Uterus (tissue), 4 donors: Measurements from ENCODE around the gene PAGE3. TPM values are rescaled to one million over a fixed set of nuclear protein-coding genes. Genes with fewer than 3 reads are reported as not detected.

Experiments used
- DNase-seq, 2 donors: peaks; one replicate each; pipeline ENCODE4 v3.0.0-alpha.2; 2019 to 2020
- H3K27ac ChIP-seq, 2 donors: fragments of 200-600 bp; sonication (generic); 1 replicate in 1 of 2; 2 replicates in 1 of 2; pipeline ENCODE4 v1.5.1; 2016 to 2018
- H3K27me3 ChIP-seq, 2 donors: fragments of 200-600 bp; sonication (generic); one replicate each; pipeline ENCODE4 v1.5.1; 2018 to 2019; ENCODE audit warnings: control low read depth in 1 of 2
- H3K36me3 ChIP-seq, 2 donors: fragments of 200-600 bp; sonication (generic); one replicate each; pipeline ENCODE4 v1.5.1; 2019; ENCODE audit warnings: control low read depth in 1 of 2
- H3K4me1 ChIP-seq, 2 donors: fragments of 200-600 bp; sonication (generic); one replicate each; pipeline ENCODE4 v1.5.1; 2018 to 2019; ENCODE audit warnings: control low read depth in 1 of 2
- H3K4me3 ChIP-seq, 2 donors: fragments of 200-600 bp; sonication (generic); 1 replicate in 1 of 2; 2 replicates in 1 of 2; pipeline ENCODE4 v1.5.1; 2018 to 2019; ENCODE audit warnings: mild to moderate bottlenecking in 1 of 2
- H3K9me3 ChIP-seq, 2 donors: fragments of 200-600 bp; sonication (generic); one replicate each; pipeline ENCODE4 v1.5.1; 2019; ENCODE audit warnings: control low read depth in 1 of 2
- POLR2A ChIP-seq, 2 donors: fragments of 450-650 bp; IDR thresholded peaks; one replicate each; pipeline ENCODE4 v1.6.1; 2016; ENCODE audit warnings: antibody characterized with exemption in 2 of 2, mild to moderate bottlenecking in 1 of 2, moderate library complexity in 1 of 2
- intact Hi-C: fragments of 100-400 bp; cut with DNase I; formaldehyde crosslinking; loops from one replicate; pipeline ENCODE4 v1.15.1; 2023; ENCODE audit warnings: low total_unique reads
- total RNA-seq, 4 donors: library from RNA; depleted of rRNA in 3 of 4; stranded (reverse); fragments of >200 nt in 3 of 4; gene quantifications; one replicate each; pipeline versions ENCODE4 v1.1.0 to v1.2.4, GENCODE V29; 2014 to 2023
- TF ChIP-seq, protein P1 (sequence below), 4 experiments: fragments of 200-600 bp in 2 of 4; fragments of 450-650 bp in 2 of 4; sonication (generic) in 2 of 4; IDR thresholded peaks; one replicate each; pipeline ENCODE4 v1.5.1; 2016 to 2019; ENCODE audit warnings: antibody characterized with exemption in 4 of 4, mild to moderate bottlenecking in 2 of 4, moderate library complexity in 1 of 4
- donor health status: DM: yes; HTN: yes; CAD: no.

Gene PAGE3
- total RNA-seq, 4 donors from 2014 or later: not detected

DNA sequence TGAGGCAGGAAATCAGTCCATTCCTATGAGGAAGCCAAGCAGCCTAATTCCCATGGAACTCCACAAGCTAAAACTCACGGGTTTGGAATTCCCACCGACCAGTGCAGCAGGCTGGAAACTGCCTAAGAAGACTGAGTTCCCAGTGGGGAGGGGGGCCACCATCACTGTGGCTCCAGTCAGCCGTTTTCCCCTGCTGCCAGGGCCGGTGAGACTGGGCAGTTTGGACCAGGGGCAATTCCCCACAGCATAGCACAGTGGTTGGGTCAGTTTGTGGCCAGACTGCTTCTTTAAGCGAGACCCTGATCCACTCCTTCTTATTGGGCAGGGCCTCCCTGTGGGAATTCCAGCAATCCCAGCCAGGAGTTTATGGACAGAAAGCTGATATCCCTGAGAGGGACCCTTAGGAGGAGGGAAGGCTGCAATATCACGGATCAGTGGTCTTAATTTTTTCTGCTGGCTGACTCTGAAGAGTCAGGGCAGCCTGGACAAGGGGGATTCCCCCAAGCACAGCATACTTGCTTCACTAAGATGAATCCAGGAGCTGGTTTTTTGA lies 23.9 kb downstream of the PAGE3 start:
- H3K27me3 ChIP-seq: no peaks in the 10 kb centered on the region
- H3K36me3 ChIP-seq: no peaks in the 10 kb centered on the region
- no peak for DNase-seq
- H3K4me3 ChIP-seq: no peak overlapping the region
- H3K27ac ChIP-seq: no peak overlapping the region
- TF ChIP-seq POLR2A (IDR thresholded peaks at IDR 0.05): no peak
- TF ChIP-seq, protein P1, sequence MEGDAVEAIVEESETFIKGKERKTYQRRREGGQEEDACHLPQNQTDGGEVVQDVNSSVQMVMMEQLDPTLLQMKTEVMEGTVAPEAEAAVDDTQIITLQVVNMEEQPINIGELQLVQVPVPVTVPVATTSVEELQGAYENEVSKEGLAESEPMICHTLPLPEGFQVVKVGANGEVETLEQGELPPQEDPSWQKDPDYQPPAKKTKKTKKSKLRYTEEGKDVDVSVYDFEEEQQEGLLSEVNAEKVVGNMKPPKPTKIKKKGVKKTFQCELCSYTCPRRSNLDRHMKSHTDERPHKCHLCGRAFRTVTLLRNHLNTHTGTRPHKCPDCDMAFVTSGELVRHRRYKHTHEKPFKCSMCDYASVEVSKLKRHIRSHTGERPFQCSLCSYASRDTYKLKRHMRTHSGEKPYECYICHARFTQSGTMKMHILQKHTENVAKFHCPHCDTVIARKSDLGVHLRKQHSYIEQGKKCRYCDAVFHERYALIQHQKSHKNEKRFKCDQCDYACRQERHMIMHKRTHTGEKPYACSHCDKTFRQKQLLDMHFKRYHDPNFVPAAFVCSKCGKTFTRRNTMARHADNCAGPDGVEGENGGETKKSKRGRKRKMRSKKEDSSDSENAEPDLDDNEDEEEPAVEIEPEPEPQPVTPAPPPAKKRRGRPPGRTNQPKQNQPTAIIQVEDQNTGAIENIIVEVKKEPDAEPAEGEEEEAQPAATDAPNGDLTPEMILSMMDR (IDR thresholded peaks at IDR 0.05): no peak
- no peaks in the 10 kb centered on the region for H3K4me1 ChIP-seq
- intact Hi-C loops: no loop called here
- H3K9me3 ChIP-seq: no peaks in the 10 kb centered on the region

DNA sequence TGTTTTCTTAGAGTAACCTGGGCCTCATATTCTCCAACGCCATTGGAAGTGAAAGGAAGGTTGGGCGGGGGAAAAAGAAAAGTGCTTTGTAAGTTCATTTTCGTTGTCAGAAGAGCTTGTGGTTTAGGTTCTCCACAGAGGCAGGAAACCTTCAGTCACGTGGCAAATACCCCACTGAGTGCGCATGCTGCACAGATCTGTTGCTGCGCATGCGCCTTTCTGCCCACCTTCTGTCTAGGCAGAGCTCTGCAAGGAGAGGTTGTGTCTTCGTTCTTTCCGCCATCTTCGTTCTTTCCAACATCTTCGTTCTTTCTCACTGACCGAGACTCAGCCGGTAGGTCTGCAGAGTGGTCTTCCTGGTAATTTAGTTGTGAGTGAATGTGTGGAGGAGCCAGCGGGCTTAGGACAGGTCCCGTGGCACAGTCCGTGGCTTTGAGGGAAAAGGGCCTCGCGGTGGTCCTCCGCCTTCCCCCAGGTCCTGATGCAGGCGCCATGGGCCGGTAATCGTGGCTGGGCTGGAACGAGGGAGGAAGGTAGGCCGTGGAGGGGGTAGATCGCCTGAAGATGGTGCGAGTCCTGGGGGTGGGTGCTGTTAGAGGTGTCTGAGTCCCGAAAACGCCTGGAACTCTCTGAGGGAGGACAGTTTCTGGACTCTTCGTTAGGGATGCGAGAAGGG lies 44.5 kb downstream of the PAGE3 start, which contains the start of gene PAGE5:
Gene PAGE5, plus strand, starts transcription at position 228 of the 676 bp plus-strand sequence. CDS start 1,037 bp downstream, outside the sequence.
- H3K9me3 ChIP-seq: no peaks in the 10 kb centered on the region
- intact Hi-C loops: no loop called here
- H3K36me3 ChIP-seq: no peaks in the 10 kb centered on the region
- no peak within 1 kb of the TSS for H3K4me3 ChIP-seq
- H3K4me1 ChIP-seq: no peaks in the 10 kb centered on the region
- no peak for DNase-seq
- TF ChIP-seq POLR2A (IDR thresholded peaks at IDR 0.05): no peak
- TF ChIP-seq, protein P1 (IDR thresholded peaks at IDR 0.05): no peak
- H3K27me3 ChIP-seq: no peaks in the 10 kb centered on the region
- H3K27ac ChIP-seq: no peak within 1 kb of the TSS

DNA sequence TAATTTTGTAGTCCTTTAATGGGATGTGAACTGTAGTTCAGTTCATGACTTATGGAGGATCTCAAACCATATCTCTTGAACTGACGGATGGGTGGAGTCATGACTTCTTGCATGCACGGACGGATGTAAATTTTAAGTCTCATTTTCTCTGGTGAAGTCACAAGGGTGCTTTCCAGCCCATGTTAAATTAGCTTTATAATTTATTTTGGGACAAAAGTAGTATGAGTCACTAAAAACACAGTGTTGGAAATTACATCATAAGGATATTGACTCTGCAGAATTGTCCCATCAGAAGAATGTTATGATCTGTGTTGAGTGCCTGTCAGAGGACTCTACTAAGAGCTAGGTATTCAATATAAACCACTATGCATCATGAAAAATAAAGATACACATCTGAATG lies 51.3 kb downstream of the PAGE3 start:
- DNase-seq: no peak
- Histone ChIP-seq H3K36me3 (no peaks in the 10 kb centered on the region), H3K27me3 (no peaks in the 10 kb centered on the region), H3K4me1 (no peaks in the 10 kb centered on the region), H3K9me3 (no peaks in the 10 kb centered on the region), H3K4me3 (no peak overlapping the region), H3K27ac (no peak overlapping the region)
- intact Hi-C loops: no loop called here
- TF ChIP-seq POLR2A (IDR thresholded peaks at IDR 0.05): no peak
- TF ChIP-seq, protein P1 (IDR thresholded peaks at IDR 0.05): no peak

DNA sequence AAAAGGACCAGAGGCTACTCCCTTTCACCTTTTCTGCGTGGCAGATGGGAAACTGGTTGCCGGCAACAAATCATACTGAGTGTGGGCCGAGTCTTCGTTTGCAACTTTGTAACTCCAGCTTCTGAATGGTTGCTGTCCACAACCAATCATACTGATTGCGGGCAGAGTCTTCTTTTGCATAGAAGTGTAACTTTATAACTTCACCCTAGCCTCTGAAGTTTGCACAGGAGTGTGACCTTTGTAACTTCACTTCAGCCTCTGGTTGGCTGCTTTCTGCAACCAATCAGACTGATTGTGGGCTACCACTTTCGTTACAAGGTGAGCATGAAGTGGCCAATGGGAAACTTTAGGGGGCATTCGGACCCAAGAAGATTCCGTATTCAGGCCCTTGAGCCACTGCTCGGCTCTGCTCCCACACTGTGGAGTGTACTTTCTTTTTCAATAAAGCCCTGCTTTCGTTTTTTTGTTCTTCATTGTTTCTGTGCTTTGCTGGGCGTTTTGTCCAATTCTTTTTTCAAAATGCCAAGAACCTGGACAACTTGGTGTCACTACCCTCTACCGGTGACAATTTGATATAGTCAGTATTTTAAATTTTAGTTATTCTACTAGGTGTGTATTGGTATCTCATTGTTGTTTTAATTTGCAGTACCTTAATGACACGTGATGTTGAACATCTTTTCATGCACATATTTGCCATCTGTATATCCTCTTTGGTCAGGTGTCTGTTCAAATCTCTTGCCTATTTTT lies 53.6 kb downstream of the PAGE3 start:
- Histone ChIP-seq H3K9me3 (no peaks in the 10 kb centered on the region), H3K4me1 (no peaks in the 10 kb centered on the region), H3K27ac (no peak overlapping the region), H3K4me3 (no peak overlapping the region), H3K36me3 (no peaks in the 10 kb centered on the region), H3K27me3 (no peaks in the 10 kb centered on the region)
- no peak for TF ChIP-seq POLR2A (IDR thresholded peaks at IDR 0.05)
- TF ChIP-seq, protein P1 (IDR thresholded peaks at IDR 0.05): no peak
- intact Hi-C loops: no loop called here
- no peak for DNase-seq

Other genes starting within 250 kb of the PAGE3 start
- 10 to 100 TPM in 2 of 4 donors, 1 to 10 TPM in 1, not detected in 1; 2.1 to 23.0 (median 15.6) TPM for gene ALAS2, start 233.9 kb downstream of the PAGE3 start, total RNA-seq
- gene PAGE2B, start 189.9 kb downstream of the PAGE3 start, total RNA-seq: not detected
- gene PAGE2, start 175.9 kb downstream of the PAGE3 start, total RNA-seq: not detected
- gene PAGE5, start 44.6 kb downstream of the PAGE3 start, total RNA-seq: 1 to 10 TPM in 1 of 4 donors, not detected in 3; 1.2 TPM
- gene MAGEH1, start 187.2 kb upstream of the PAGE3 start, total RNA-seq: 10 to 100 TPM; 36.9 to 99.6 (median 66.5) TPM
- gene USP51, start 224.9 kb upstream of the PAGE3 start, total RNA-seq: 1 to 10 TPM in 3 of 4 donors, under 1 TPM in 1; 0.26 to 8.2 (median 4.4) TPM